ENCODE results near the gene ZMPSTE24. TPM values are rescaled to one million over a fixed set of nuclear protein-coding genes. Genes with fewer than 3 reads are reported as not detected.

The ZMPSTE24 gene
- total RNA-seq, 1 donor from 2014 or later: 25.5 TPM

DNA sequence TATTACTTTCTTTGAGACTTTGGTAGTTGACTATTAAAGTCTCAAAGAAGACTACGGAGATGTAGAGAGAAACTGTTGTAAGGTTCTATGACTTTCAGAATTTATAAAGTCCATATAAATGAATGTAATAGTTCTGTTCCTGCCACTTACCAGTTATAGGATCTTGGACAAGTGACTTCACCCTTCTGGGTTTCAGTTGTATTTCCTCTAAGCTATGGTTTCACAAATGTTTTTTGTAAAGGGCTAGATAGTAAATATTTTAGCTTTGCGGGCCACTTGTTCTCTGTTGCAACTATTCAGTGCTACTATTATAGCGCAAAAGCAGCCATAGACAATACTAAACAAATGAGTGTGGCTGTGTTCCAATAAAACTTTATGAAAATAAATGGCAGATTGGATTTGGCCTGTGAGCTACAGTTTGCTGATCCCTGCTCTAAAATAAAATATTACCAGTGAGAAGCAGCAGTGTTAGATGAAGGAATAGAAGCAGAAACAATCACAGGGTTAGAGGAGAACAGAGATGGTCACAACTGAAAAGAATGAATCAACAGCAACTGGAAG lies 14.7 kb downstream of the ZMPSTE24 start:
- no peak for TF ChIP-seq POLR2AphosphoS5 (IDR thresholded peaks at IDR 0.05; ENCODE audit: insufficient read depth in 1 of 2, low read depth in 1 of 2)
- TF ChIP-seq, protein P1, sequence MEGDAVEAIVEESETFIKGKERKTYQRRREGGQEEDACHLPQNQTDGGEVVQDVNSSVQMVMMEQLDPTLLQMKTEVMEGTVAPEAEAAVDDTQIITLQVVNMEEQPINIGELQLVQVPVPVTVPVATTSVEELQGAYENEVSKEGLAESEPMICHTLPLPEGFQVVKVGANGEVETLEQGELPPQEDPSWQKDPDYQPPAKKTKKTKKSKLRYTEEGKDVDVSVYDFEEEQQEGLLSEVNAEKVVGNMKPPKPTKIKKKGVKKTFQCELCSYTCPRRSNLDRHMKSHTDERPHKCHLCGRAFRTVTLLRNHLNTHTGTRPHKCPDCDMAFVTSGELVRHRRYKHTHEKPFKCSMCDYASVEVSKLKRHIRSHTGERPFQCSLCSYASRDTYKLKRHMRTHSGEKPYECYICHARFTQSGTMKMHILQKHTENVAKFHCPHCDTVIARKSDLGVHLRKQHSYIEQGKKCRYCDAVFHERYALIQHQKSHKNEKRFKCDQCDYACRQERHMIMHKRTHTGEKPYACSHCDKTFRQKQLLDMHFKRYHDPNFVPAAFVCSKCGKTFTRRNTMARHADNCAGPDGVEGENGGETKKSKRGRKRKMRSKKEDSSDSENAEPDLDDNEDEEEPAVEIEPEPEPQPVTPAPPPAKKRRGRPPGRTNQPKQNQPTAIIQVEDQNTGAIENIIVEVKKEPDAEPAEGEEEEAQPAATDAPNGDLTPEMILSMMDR (IDR thresholded peaks at IDR 0.05): no peak
- TF ChIP-seq POLR2A (IDR thresholded peaks at IDR 0.05): no peak
- H3K4me1 ChIP-seq: no peaks in the 10 kb centered on the region
- no peaks in the 10 kb centered on the region for H3K27me3 ChIP-seq
- H3K4me3 ChIP-seq: no peak overlapping the region
- intact Hi-C loops (cut with DNase I): no loop called here
- no peak for DNase-seq (ENCODE audit: extremely low spot score in 2 of 2)
- H3K36me3 ChIP-seq: peaks cover 0 to 53% of the 10 kb centered on the region in 2 donors
- H3K9me3 ChIP-seq: no peaks in the 10 kb centered on the region
- no peak overlapping the region for H3K27ac ChIP-seq

DNA sequence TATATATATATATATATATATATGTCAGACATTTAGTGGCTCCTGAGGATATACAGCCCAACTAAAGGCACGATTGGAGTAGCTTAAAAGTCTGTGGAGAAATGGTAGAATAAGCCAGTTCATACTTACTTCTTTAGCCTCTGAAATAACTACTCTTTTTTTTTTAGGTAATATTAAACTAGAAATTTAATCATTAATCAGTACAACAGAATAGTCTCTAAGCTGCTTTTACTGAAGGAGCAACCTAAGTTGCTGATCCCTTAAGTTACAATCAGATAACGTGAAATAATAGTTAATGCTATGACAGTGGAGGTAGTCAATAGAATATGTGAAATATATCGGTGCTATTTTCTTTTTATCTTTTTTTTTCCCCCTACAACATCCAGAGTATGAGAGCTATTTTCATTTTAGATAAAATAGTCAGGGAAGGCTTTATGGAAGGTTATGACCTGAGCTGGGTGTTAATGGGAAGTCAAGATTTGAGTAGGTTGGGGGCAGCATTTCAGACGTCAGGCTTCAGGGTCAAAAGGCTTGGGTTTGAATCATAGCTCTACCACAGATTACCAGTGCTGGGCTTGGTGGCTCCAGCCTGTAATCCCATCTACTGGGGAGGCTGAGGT lies 15.6 kb downstream of the ZMPSTE24 start:
- H3K9me3 ChIP-seq: no peaks in the 10 kb centered on the region
- H3K4me3 ChIP-seq: no peak overlapping the region
- TF ChIP-seq POLR2AphosphoS5 (IDR thresholded peaks at IDR 0.05; ENCODE audit: insufficient read depth in 1 of 2, low read depth in 1 of 2) (no peak), POLR2A (IDR thresholded peaks at IDR 0.05) (no peak)
- TF ChIP-seq, protein P1 (IDR thresholded peaks at IDR 0.05): no peak
- intact Hi-C loops (cut with DNase I): no loop called here
- H3K4me1 ChIP-seq: no peaks in the 10 kb centered on the region
- no peak for DNase-seq (ENCODE audit: extremely low spot score in 2 of 2)
- peaks cover 0 to 53% of the 10 kb centered on the region in 2 donors for H3K36me3 ChIP-seq
- no peak overlapping the region for H3K27ac ChIP-seq
- H3K27me3 ChIP-seq: no peaks in the 10 kb centered on the region

DNA sequence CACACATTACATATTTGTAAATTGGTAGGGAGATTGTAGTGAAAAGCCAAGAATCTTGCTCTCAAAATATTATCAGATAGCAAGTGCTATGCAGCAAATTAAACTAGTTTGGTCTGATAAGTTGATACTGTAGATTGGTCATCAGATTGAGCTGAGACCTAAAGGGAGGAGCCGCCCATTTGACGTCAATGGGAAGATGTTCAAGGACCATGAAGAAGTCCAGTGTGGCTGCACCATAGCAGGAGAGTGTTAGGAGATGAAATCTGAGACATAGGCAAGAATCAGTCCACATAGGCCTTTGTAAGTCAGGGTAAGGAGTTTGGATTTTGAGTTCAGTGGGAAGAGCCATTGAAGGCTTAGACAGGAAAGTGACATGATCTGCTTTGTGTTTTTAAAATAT lies 16.3 kb downstream of the ZMPSTE24 start:
- H3K36me3 ChIP-seq: peaks cover 0 to 48% of the 10 kb centered on the region in 2 donors
- DNase-seq (ENCODE audit: extremely low spot score in 2 of 2): no peak
- H3K9me3 ChIP-seq: no peaks in the 10 kb centered on the region
- no peak overlapping the region for H3K27ac ChIP-seq
- TF ChIP-seq, protein P1 (IDR thresholded peaks at IDR 0.05): no peak
- TF ChIP-seq POLR2A (IDR thresholded peaks at IDR 0.05): no peak
- no peak for TF ChIP-seq POLR2AphosphoS5 (IDR thresholded peaks at IDR 0.05; ENCODE audit: insufficient read depth in 1 of 2, low read depth in 1 of 2)
- no peaks in the 10 kb centered on the region for H3K27me3 ChIP-seq
- H3K4me3 ChIP-seq: no peak overlapping the region
- intact Hi-C loops (cut with DNase I): no loop called here
- H3K4me1 ChIP-seq: no peaks in the 10 kb centered on the region

GRCh38 chr1:40276122-40276521 lies 18.1 kb downstream of the ZMPSTE24 start:
- no peak for DNase-seq (ENCODE audit: extremely low spot score in 2 of 2)
- Histone ChIP-seq H3K9me3 (no peaks in the 10 kb centered on the region), H3K36me3 (peaks cover 0 to 40% of the 10 kb centered on the region in 2 donors), H3K27me3 (no peaks in the 10 kb centered on the region), H3K4me1 (no peaks in the 10 kb centered on the region), H3K27ac (no peak overlapping the region), H3K4me3 (no peak overlapping the region)
- TF ChIP-seq, protein P1 (IDR thresholded peaks at IDR 0.05): no peak
- TF ChIP-seq POLR2A (IDR thresholded peaks at IDR 0.05): no peak
- TF ChIP-seq POLR2AphosphoS5 (IDR thresholded peaks at IDR 0.05; ENCODE audit: insufficient read depth in 1 of 2, low read depth in 1 of 2): no peak
- intact Hi-C loops (cut with DNase I): no loop called here

DNA sequence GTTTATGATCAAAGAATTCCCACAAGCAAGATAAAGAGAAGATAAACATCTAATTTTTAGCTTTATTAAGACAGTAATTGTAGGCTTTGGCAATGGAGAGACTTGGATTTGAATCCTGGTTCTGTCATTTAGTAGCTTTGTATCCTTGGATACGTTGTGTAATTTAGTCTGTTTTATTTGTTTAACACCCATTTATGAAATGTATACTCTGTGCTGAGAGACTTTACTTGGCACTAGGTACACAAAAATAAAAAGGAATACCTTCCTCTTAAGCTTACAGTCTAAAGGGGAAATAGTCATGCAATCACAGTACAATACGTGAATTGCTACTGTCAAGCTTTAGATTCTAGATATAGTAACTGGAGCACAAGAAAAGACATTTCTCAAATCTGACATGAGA lies 23.8 kb downstream of the ZMPSTE24 start:
- H3K27ac ChIP-seq: no peak overlapping the region
- no peaks in the 10 kb centered on the region for H3K27me3 ChIP-seq
- no peaks in the 10 kb centered on the region for H3K9me3 ChIP-seq
- no peak for DNase-seq (ENCODE audit: extremely low spot score in 2 of 2)
- H3K4me1 ChIP-seq: no peaks in the 10 kb centered on the region
- peaks cover 0 to 41% of the 10 kb centered on the region in 2 donors for H3K36me3 ChIP-seq
- no peak overlapping the region for H3K4me3 ChIP-seq
- TF ChIP-seq POLR2AphosphoS5 (IDR thresholded peaks at IDR 0.05; ENCODE audit: insufficient read depth in 1 of 2, low read depth in 1 of 2) (no peak), POLR2A (IDR thresholded peaks at IDR 0.05) (no peak)
- TF ChIP-seq, protein P1 (IDR thresholded peaks at IDR 0.05): no peak
- intact Hi-C loops (cut with DNase I): no loop called here

Data from vagina (tissue), 2 donors.